Measurements from ENCODE around the gene SMIM23.
"Not testable (repeated sequence)": the region's sequence is repeated elsewhere in the genome, so short reads cannot be mapped to it uniquely, and the experiment has no call there.

Gene SMIM23

DNA sequence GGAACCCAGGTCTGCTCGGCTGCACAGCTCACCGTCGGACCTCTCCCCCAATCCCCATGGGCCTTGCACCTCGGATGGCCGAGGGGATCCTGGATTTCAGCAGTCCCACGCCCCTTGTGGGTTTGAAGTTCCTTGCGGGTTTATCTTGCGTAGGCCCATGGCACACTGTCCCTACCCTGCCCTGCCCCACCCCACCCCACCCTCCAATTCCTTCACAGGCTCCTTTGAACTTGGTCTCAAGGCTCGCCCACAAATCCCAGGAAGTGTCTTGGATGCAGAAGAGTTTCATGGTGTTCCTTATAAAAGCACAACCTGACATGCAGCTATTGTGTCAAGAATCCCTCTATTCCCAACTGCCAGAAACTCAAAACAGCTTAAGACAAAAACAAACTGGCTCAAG is 11.2 kb upstream of the SMIM23 start:
- no peak for DNase-seq

DNA sequence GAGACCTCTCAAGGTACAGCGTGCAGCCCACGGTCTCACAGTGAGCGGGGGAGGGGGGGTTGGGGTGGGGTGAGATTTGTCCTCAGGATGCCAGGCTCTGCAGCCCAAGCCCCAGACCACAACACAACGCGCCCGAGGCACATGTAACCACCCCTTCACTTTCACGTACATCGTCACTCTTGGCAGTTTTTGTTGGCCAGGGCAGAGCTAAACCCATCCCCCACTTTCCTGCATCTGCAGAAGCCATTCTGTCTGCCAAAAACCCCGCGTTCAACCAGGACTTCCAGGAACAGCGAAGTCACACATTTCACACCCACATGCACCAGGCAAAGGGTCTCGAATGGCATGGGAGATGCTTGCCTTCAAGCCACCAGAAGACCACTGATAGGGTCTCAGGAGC is 9.4 kb upstream of the SMIM23 start:
- DNase-seq: no peak

DNA sequence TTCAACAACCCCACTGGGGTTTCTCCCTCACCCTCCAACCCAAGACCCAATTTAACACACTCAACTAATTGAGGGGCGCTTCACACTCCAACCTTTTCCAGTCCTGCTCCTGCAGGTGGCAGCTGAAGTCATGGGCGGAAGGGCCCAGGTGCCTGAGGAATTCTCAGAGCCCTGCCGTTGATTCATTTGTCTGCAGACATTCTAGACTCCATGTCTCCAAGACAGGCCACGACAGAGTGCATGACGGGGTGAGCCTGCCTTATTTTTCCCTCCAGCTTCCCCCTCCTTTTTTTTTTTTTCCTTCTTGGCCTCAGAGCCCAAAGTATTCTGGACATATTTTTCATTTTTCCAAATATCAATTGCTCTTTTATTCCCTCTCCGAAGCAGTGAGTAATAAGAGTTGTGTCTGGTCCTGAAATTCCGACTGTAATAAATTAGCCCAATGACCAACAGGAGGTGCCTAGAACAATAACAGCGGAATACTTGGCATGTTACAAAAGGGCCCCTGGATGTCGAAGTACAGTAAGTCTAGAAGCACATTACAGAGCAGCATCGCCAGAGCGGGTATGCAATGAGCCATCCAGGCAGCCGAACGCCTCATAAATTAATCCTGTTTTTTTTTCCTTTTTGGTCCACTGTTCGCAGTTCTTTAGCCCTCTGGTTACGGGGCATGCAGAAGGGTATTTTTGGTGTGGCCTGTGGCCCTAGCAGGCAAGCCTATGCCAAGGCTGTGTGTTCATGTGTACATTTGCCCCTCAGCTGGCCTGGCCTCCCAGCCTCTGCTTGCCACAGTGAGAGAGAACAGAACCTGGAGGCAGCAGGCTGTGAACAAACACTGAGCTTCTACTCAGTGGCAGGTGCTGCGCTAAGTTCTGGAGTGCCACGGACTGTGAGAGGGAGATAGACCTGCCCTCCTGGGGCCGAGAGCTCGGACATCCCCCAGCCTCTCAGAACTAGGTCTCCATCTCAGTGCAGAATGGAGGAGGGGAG is 8.6 kb upstream of the SMIM23 start:
- DNase-seq: no peak

DNA sequence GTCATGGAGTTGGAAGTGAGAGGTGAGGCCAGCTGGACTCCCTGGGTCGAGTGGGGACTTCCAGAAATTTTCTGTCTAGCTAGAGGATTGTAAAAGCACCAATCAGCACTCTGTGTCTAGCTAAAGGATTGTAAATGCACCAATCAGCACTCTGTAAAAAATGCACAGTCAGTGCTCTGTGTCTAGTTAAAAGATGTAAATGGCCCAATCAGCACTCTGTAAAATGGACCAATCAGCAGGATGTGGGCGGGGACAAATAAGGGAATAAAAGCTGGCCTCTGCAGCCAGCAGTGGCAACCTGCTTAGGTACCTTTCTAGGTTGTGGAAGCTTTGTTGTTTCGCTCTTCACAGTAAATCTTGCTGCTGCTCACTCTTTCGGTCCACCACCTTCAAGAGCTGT is 3.9 kb upstream of the SMIM23 start:
- DNase-seq: not testable (repeated sequence)

DNA sequence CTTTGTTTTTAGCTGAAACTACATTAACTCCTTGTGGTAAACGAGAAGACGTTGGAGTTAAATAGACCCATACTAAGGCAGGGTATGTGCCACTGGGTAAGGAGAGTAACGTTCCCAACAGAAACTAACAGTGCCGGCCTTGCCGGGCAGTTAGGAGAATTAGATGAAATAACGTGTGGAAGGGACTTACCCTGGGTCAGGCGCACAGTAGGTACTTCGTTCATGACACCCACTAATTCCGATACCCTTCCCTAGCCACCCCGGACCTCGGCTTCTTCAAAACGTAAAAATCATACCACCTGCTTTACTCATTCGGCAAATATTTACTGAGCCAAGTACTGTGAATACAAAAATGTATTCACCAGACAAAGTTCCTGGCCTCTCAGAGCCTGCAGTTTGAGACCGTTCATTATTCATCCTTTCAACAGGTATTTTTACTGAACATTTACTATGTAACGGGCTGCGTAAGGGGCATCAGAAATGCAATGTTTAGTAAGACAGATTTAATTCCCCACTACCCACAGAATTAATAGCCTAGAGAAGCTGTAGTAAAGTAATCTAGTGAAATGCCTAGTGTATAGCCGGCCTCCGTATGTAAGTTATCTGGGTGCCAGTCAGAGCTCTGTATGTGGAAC is 3.2 kb upstream of the SMIM23 start:
- DNase-seq: no peak

DNA sequence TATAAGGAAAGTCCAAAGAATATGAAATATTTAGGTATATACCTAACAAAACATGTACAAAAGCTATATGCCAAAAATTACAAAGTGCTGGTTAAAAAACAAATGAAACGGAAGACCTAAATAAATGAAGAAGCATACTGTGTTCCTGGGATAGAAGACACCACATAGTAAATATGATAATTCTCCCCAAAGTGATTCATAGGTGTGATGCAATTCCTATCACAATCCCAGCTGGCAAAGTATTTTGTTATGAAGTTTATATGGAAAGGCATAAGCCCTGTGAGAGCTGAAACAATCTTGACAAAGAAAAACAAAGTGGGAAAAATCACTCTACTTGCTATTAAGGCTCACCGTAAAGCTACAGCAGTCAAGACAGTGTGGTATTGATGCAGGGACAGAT is 2.6 kb upstream of the SMIM23 start:
- DNase-seq: no peak

DNA sequence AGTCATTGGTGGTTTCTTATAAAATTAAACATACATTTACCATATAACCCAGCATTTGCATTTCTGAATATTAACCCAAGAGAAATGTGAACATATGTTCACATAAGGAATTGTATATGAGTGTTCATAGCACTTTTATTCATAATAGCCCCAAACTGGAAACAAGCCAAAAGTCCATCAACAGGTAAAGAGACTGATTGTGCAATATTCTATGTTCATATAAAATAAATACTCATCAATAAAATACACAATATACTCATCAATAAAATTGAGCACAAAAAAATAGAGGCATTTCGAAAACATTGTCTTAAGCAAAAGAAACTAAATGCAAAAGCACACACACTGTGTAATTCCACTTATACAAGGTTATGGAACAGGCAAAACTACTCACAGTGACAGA is 3.7 kb downstream of the SMIM23 start:
- no peak for DNase-seq

DNA sequence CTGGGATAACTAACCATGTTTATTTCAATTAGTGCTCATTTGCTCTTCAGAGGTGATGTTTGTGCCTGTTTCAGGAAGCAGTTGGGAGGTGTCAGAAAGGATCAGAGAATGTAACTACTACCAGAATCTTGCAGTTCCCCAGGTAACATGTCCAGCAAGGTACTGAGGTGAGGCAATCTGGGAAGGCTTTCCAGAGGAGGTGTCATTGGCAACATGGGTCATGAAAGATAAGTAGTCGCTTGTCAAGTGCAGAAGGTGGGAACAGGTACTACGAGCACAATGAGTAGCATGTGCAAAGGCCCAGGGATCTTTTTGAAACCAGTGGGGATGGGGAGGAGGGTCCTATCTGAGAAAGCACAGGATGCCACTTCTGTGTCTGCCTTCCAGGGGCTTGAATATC is 4.8 kb downstream of the SMIM23 start:
- no peak for DNase-seq

DNA sequence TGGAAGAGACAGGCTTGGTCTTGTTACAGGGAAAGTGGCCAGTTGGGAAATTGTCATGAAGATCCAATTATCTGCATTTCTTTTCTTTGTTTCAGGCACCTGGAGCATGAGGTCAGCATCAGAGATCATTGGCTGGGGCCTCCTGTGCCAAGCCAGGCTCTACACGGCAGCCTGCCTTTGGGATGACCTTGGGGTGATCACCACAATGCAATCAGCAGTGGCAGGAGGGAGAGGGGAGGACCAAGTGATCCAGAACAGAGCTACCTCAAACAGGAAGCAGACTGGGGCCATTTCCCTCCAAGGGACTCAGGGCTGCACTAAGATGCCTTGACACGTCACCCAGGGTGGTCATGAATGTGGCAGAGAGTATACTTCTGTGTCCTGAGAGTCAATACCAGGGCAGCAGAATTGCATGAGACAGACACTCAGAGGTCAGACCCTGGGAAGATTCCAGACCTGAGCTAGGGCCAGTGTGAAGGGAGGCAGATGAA is 8.9 kb downstream of the SMIM23 start:
- DNase-seq: no peak

DNA sequence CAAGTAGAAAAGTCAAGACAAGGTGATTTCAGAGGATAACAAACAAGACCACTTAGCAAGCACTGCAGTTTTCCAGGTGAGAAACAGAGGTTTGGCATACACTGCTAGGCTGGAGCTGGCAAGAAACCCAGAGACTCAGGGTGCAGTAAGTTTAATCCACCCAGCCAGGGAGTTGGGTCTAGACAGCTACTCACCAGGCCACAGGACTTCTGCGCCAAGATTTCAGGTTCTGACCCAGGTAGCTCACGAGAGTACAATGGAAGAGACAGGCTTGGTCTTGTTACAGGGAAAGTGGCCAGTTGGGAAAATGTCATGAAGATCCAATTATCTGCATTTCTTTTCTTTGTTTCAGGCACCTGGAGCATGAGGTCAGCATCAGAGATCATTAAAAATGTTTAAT is 9.8 kb downstream of the SMIM23 start:
- no peak for DNase-seq

DNA sequence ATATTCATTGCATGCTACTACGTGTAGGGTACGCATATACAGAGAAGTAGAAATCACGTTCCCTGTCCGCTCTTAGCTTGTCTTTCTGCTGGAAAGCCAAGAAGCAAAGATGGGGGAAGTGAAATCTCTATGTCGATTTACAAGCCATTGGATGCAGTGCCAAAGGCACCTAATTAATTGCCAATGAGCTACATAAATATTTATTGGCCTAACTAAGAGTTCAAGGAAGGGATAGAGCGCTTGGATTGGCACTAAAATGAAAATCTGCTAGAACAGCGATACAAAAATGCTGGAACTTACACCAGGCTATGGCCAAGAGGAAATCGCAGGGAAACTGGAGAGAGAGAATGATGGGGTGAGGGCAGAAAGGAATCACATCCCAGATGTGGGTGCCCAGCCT is 10.8 kb downstream of the SMIM23 start:
- no peak for DNase-seq

DNA sequence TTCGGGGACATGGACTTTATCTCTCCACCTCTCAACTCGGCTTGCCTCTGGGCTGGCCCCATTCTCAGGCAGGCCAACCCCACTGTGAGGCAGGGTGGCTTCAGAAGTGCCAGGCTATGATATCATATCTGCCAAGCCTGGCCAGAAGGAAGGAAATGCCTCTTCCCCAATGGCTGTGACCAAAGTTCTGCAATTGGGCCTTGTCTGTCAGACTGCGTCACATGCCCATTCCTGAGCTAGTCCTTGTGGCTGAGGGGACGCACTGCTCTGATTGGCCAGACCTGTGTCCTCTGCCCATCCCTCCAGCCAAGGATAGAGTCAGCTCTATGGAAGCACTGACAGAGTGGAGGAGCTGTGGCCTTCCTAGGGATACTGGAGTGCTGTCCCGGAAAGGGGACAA is 11.9 kb downstream of the SMIM23 start:
- no peak for DNase-seq

DNA sequence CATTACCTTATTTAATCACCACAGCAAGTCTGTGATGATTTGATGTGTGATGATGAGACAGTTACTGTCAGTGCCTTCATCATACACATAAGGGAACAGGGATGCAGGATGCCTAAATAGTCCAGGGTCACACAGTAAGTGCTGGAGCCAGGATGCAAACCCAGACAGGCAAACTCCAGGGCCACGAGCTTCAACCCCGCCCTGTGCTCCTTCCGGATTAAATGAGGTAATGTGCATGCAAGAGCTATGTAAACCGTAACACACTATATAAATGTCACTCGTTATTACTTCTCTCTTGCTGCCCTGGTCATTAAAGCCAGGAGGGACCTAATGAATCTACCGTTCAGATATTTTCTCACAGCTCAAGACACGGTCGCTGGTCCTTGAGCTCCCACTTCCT is 12.8 kb downstream of the SMIM23 start:
- DNase-seq: no peak

DNA sequence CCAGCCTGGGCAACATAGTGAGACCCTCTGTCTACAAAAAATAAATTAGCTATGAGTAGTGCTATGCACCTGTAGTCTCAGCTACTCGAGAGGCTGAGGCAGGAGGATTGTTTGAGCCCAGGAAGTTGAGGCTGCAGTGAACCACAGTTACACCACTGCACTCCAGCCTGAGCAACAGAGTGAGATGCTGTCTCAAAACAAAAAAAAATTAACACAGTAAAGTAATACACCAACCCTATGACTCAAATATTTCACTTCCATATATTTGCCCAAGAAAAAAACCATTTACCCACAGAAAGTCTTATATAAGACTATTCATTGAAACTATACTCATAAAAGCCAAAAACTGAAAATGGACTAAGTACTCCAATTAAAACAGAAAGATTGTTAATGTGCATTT is 16.2 kb downstream of the SMIM23 start:
- no peak for DNase-seq

DNA sequence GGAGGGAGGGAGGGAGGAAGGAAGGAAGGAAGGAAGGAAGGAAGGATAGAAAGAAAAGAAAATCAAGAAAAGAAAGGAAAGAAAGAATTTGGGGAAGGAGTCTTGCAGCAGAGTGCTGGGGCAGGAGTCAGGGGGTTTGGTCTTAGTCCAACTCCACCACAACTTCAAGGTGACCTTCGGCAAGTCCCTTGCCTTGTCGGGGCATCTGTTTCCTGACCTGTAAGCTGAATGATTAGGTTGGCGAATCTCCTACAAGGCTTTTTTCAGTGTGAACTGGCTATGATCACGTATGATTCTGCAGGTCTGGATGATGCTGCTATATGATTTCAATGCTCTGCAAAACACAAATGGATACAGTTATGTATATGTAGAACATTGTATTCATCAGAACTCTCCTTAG is 20.1 kb downstream of the SMIM23 start:
- DNase-seq: no peak

DNA sequence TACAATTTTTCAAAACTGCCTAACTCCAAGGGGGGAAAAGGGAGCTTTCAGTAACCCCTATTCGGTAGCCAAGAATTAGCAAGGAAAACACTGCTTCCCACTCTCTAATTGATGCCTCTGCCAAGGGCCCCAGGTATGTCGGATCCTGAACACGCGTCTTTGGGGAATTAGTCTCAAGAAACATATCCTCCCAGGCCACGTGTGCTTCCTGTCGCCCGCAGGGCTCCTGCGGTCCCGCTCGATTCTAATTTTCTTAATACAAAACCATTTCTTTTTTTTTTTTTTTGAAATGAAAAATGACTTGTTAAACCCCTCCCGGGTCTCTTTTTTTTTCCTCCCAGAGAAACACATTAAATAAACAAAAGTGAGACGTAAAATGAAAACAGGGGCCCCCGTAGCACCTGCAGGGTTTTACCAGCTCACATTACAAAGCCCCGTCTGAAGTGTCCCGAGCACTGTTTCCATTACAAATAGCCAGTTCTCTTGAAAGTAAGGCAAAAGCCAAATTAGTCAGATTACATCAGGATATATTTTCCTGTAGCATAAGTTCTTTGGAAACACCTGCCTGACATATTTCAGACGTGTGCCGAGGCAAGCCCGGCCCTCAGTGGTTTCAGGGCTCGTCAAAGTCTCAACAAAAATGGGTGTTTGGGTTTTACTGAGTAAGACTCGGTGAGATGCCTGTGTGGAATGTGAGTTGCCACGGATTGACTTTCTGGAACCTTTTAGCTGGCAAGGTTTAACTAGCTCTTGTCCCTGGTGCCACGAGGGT is 21.5 kb downstream of the SMIM23 start:
- DNase-seq: no peak

DNA sequence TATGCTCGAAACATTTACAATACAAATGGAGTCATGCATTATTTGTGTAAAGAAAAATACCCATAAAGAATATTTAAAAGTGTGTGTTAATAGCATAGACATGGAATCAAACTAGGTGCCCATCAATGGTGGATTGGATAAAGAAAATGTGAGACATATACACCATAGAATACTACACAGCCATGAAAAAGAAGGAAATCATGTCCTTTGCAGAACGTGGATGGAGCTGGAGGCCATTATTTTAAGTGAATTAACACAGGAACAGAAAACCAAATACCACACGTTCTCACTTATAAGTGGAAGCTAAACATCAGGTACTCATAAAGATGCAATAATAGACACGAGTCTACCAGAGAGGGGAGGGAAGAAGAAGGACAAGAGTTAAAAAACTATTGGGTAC is 22.8 kb downstream of the SMIM23 start:
- no peak for DNase-seq

DNA sequence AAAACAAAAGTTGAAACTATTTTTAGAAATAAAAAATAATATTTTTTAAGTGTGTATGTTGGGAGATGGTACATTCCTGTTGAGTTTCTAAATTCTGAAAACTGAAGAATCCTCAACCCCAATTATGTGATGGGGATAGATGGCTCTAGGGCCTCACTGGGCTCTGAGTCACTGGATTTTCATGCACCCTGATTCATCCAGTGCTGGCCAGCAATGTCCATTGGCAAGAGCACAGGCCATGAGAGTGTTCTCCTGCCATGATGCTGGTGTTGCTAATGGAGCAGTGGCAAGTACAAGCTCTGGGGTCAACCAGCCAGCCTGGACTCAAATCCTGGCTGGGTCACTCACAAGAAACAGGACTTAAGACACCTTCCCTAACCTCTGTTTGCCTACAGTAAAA is 23.3 kb downstream of the SMIM23 start:
- no peak for DNase-seq

DNA sequence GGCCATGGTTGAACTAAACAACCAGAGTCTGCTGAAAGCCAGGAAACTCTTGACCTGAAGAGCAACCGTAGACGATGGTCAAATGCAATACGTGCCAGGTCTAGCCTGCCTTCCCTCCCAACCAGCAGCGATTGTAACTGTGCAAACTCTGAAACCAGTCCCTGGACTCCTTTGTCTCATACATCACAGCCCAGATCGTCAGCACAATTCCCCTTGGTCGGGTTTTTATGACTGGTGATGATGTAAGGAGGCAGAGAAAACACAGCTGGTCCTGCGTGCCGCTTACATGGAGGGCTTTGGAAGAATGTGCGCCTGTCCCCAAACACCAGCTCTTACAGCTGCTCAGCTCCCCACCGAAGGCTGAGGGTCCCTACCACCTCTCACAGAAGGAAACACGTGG is 24.6 kb downstream of the SMIM23 start:
- DNase-seq: no peak

DNA sequence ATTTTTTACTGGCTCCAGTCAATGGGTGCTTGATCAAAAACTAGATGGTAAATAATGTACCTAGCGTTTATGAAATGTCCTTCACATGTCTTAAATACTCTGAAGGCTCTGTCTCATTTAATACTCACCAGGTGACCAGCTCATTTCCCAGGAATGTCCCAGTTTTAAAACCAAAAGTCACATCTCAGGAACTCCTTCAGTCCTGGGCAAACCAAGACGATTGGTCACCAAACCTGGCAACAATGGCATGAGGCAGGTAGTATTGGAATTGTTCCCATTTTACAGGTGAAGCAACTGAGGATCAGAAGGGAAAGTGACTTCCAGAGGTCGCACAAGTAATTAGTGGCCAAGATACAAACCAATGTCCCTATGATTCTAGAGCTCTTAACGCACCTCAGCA is 27.7 kb downstream of the SMIM23 start:
- no peak for DNase-seq

DNA sequence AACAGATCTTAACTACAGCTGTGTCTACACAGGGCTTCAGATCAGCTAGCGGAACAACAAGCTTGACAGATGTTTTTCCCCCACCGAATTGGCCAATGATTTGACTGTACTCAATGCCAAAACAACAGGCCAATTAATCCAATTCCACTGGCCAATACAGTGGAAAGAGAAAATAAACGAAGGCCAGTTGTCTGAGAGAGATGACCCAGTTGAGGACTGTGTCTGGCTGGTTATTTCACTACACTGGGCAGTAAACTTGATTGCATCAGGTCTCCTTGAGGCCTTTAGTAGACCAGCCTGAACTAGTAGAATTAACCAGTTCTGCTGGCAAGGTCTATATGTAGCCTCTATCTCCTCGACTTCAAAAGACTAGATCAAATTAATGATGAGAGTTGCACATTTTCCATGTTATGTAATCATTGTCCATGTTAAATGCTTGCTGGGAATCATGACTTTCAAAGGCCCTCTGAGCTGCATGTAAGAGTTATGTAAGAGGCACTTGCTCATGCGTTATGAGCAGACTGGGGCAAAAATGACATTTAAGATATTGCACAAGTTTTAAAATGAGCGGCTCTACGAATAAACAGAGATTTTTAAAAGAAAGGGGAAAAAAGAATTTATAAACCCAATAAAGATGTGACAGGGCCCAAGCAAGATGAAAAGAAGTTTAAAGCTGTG is 28.3 kb downstream of the SMIM23 start:
- no peak for DNase-seq

DNA sequence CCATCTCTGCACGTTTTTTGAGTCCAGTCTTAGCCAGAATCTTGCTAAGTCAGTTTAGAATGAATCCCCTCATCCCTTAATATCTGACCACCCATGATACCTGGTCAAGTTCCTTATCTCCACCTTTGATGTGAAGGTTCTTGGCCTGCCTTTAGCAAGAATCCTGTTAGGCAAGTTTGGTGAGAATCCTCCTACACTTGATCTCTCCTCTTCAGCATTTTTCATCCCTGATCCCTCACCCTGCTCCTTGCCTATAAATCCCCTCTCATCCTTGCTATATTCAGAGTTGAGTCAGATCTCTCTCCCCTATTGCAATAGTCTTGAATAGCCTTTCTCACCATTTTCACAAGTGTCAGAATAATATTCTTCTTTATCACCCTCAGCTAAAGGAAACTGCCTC is 31.0 kb downstream of the SMIM23 start:
- no peak for DNase-seq

DNA sequence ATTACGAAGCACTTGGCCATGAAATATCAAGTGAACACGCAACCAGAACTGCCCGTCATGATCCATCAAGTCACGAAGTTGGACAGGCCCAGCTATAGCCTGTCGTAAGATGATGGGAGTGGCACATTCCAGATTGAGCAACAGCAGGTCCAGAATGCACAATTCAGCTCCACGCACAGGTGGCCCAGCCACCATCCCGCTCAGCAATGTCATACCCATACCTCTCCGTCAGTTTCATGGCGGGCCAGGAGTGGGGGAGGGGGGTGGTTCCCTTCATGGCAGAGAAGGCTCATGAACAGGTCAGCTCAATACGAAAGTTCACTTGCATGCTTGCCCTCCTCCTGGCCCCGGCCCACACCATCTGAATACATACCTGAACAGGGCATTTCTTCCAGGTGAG is 34.9 kb downstream of the SMIM23 start:
- DNase-seq: no peak

All from 8988T (cell line).